Measurements from ENCODE around the gene TXNRD1. TPM values are rescaled to one million over a fixed set of nuclear protein-coding genes. Genes with fewer than 3 reads are reported as not detected.

TXNRD1 gene
- total RNA-seq, 2 experiments from 2014 or later: 87.9 to 89.0 TPM

DNA sequence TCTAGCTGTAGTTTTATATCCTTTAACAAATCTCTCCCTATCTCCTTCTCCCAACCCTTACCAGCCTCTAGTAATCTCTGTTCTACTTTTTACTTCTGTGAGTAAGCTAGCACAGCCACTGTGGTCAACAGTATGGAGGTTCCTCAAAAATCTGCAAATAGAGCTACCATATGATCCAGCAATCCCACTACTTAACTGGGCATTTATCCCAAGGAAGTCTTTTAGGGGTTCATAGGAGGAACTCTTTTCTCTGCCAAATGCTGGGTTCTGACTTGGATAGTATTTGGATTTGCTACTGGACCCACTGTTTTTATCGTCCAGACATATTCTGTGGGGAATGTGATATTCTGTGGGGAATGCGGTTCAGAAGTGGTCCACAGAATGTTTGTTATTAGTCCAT is 129.1 kb downstream of the TXNRD1 start:
- ChIA-PET POLR2A (no interaction called here), CTCF (interaction anchor here (1.1 to 1.4 kb wide), 2 partner anchors 9 to 466 kb away, joined by 3 to 5 read pairs; no protein-coding TSS in a partner anchor)
- intact Hi-C loops (cut with micrococcal nuclease): no loop called here
- ATAC-seq (no peak), DNase-seq (no peak)
- no peaks in the 10 kb centered on the region for H3K9me3 Mint-ChIP-seq
- no peaks in the 10 kb centered on the region for H3K4me1 Mint-ChIP-seq (ENCODE audit: low read depth)
- TF ChIP-seq CTCF (IDR thresholded peaks at IDR 0.05): no peak
- no peak overlapping the region for H3K4me3 Mint-ChIP-seq
- H3K36me3 Mint-ChIP-seq (ENCODE audit: low read depth): peaks cover 48% of the 10 kb centered on the region
- no peaks in the 10 kb centered on the region for H3K27me3 Mint-ChIP-seq
- H3K27ac Mint-ChIP-seq: no peak overlapping the region

DNA sequence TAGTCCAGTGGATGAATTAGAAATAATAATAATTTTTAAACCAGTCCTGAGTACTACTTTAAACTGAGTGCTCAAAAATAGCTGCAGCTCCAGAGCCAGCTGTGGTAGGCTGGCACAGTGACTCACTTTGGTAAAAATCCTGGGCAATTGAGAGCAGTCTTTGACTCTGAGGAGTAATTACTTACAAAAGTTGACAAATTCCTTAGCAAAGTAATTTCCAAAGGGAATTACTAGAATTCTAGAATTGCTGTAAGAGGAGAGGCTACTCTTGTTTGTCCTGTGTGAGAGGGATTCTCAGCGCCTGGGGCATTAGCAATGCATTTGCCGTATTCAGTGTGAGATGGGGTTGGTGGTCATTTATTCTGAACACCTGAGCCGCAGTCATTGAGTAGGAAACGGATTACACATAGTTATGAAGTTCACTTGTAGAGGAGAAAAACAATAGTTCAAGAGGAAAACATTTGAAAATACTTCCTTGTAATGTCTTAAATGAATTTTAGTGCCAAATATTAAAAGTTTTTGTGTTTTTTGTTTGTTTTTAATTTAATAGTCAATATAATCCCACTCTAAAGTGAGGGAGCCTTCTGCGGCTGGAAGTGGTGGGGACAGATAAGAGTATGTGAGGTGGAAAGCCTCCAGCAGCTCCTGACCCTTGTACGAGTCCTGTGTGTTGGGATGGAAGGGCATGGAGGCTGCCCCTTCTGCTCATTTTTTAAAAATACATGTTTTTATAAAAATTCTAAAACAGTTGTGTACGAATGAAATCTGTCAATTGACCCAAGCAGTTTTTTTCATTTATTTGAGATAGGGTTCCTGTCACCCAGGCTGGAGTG is 129.9 kb downstream of the TXNRD1 start:
- no peak overlapping the region for H3K27ac Mint-ChIP-seq

DNA sequence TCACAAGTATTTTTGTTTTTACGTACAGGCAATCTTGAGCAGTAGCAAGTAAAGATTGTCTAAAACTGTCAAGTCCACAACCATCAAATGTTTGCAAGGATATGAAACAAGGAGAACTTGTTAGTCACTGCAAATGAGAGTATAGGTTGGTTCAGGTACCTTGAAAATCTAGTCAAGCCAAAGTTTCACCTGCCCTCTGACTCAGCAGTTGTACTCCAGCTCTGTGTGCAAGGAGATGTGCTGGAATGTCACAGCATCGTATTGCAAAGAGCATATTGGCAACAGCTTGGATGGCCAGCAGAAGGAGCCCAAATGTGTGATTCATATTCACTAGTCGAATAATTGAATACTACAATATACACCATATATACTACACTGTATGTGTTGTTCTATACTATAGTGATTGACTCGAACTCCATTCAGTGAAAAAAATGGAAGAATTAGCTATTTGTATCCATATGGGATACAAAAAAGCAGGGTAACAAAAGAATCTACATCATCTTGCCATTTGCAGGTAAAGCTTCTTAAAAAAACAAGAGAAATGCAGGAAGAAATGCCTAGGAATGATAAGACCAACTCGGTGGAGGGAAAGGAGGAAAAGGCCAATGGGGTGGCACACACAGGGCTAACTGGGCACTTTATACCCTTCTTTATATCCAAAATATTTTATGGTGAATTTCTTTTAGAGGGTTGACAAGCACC is 131.9 kb downstream of the TXNRD1 start:
- no peak for TF ChIP-seq CTCF (IDR thresholded peaks at IDR 0.05)
- DNase-seq: no peak
- Mint-ChIP-seq H3K4me3 (no peak overlapping the region), H3K27me3 (no peaks in the 10 kb centered on the region), H3K9me3 (no peaks in the 10 kb centered on the region), H3K36me3 (ENCODE audit: low read depth) (peaks cover 39% of the 10 kb centered on the region), H3K4me1 (ENCODE audit: low read depth) (no peaks in the 10 kb centered on the region), H3K27ac (no peak overlapping the region)
- ATAC-seq: no peak
- intact Hi-C loops (cut with micrococcal nuclease): no loop called here
- ChIA-PET CTCF (no interaction called here), POLR2A (no interaction called here)

More for the DNA sequence above, 129.9 kb downstream of the TXNRD1 start:
- no peaks in the 10 kb centered on the region for H3K4me1 Mint-ChIP-seq (ENCODE audit: low read depth)
- no peak overlapping the region for H3K4me3 Mint-ChIP-seq
- H3K27me3 Mint-ChIP-seq: no peaks in the 10 kb centered on the region
- CTCF ChIA-PET: interaction anchor here (1.0 to 1.1 kb wide), 2 partner anchors 145 to 467 kb away, joined by 3 read pairs; no protein-coding TSS in a partner anchor
- POLR2A ChIA-PET: no interaction called here
- ATAC-seq (no peak), DNase-seq (no peak)
- intact Hi-C loops (cut with micrococcal nuclease): no loop called here
- peaks cover 47% of the 10 kb centered on the region for H3K36me3 Mint-ChIP-seq (ENCODE audit: low read depth)
- no peaks in the 10 kb centered on the region for H3K9me3 Mint-ChIP-seq
- TF ChIP-seq CTCF (IDR thresholded peaks at IDR 0.05): no peak

DNA sequence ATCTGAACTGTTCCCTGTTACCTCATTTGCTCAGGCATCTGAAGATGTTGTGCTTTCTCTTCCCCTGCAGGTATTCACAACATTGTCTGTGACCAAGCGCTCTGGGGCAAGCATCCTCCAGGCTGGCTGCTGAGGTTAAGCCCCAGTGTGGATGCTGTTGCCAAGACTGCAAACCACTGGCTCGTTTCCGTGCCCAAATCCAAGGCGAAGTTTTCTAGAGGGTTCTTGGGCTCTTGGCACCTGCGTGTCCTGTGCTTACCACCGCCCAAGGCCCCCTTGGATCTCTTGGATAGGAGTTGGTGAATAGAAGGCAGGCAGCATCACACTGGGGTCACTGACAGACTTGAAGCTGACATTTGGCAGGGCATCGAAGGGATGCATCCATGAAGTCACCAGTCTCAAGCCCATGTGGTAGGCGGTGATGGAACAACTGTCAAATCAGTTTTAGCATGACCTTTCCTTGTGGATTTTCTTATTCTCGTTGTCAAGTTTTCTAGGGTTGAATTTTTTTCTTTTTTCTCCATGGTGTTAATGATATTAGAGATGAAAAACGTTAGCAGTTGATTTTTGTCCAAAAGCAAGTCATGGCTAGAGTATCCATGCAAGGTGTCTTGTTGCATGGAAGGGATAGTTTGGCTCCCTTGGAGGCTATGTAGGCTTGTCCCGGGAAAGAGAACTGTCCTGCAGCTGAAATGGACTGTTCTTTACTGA is 132.9 kb downstream of the TXNRD1 start:
- intact Hi-C loops (cut with micrococcal nuclease): no loop called here
- ChIA-PET CTCF (interaction anchor here (1.1 kb wide), 1 partner anchor 149 kb away, joined by 6 read pairs; no protein-coding TSS in a partner anchor), POLR2A (no interaction called here)
- Mint-ChIP-seq H3K9me3 (no peaks in the 10 kb centered on the region), H3K4me1 (ENCODE audit: low read depth) (no peaks in the 10 kb centered on the region), H3K27ac (no peak overlapping the region), H3K4me3 (no peak overlapping the region), H3K27me3 (no peaks in the 10 kb centered on the region), H3K36me3 (ENCODE audit: low read depth) (peaks cover 34% of the 10 kb centered on the region)
- no peak for TF ChIP-seq CTCF (IDR thresholded peaks at IDR 0.05)
- DNase-seq (no peak), ATAC-seq (no peak)

Measured in activated CD8-positive, alpha-beta T cell treated with anti-CD3 and anti-CD28 coated beads for 36 hours (primary cell).